ENCODE results near the gene BSN.

- TF ChIP-seq CTCF (conservative IDR thresholded peaks at IDR 0.05; ENCODE audit: low read length): no peak
- TF ChIP-seq EZH2phosphoT487 (IDR thresholded peaks at IDR 0.05; ENCODE audit: borderline replicate concordance, low read depth, low read length): no peak
Observed at GRCh38 chr3:49629866-49630265, 75.6 kb downstream of the BSN start.

All from OCI-LY7 (cell line).